ENCODE measurements around the gene MAPK14. TPM values are rescaled to one million over a fixed set of nuclear protein-coding genes. Genes with fewer than 3 reads are reported as not detected.

Gene MAPK14
- total and polyA plus RNA-seq, 2 of the 4 experiments (the other 2 are of a cell fraction) = 28.4 to 74.4 TPM

DNA sequence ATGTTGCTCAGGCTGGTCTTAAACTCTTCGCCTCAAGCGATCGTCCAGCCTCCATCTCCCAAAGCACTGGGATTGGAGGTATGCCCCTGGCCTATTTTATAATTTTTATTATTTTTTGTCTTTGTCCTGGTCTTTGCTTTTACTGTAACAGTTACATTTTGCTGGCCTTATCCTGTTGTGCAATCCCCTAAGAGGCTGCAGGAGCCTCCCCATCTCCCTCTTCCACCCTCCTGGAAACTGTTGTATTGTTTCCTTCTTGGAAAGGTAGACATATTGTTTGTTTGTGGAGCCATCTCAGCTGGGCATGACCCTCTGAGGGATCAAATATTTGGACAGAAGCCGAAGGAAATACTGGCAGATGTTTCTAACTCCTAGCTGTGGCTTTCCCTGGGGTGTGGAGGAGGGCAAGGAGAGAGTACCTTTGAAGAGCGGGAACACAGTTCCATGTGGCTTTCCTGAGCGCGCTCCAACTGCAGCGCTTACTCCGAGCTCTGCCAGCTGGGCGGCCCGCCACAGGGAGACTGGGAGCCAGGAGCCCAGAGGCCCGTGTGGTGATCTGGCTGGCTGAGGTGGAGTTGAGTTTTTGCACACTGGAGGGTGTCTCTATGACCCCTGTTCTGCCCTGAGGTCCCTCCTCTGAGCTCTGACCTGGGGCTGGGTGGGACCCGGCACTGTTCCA, 107.6 kb downstream of the MAPK14 start:
- no peak for ATAC-seq (ENCODE audit: low read depth)
- H3K56ac ChIP-seq (ENCODE audit: extremely low read depth, insufficient read depth, low read length) = no peak overlapping the region
- no peak overlapping the region for H3K4me2 ChIP-seq (ENCODE audit: low read depth, low read length)
- H3K9me3 ChIP-seq (ENCODE audit: control insufficient read depth, insufficient read depth, low read length) = no peaks in the 10 kb centered on the region
- H3K18ac ChIP-seq (ENCODE audit: low read depth, low read length) = no peak overlapping the region
- POLR2A ChIA-PET (ENCODE audit: unreplicated experiment) = no interaction called here
- H3K27ac ChIP-seq (ENCODE audit: insufficient read depth, low read length) = no peak overlapping the region
- no peak overlapping the region for H2BK5ac ChIP-seq (ENCODE audit: low read depth, low read length, poor library complexity, severe bottlenecking)
- H2BK15ac ChIP-seq (ENCODE audit: low read depth, low read length) = no peak overlapping the region
- in situ Hi-C loops (cut with MboI; ENCODE audit: low sequenced_read_pairs) = no loop called here
- no peak overlapping the region for H2BK20ac ChIP-seq (ENCODE audit: low read depth, low read length)
- CTCF ChIA-PET = no interaction called here
- no peak overlapping the region for H2BK120ac ChIP-seq (ENCODE audit: low read depth, low read length)
- DNase-seq = no peak
- intact Hi-C loops (cut with micrococcal nuclease) = no loop called here
- H3K79me1 ChIP-seq (ENCODE audit: low read depth in 1 of 2, low read length in 2 of 2) = peaks cover 0 to 5% of the 10 kb centered on the region in 2 experiments; a peak in 1 of 4 replicates
- WGBS, 2 experiments (ENCODE audit: extremely low coverage in 2 of 2, insufficient read length in 1 of 2) = 55% methylated on average over 1 of the region's 13 CpGs; no CpG with 5 or more reads in 1 of the 2 experiments
- no peak overlapping the region for H3K23ac ChIP-seq (ENCODE audit: low read depth, low read length)
- no peak overlapping the region for H4K5ac ChIP-seq (ENCODE audit: low read depth, low read length)
- BruUV-seq (replicated peaks) = no TSS peak
- no peak overlapping the region for H3K9ac ChIP-seq (ENCODE audit: low read depth, low read length)
- no peak overlapping the region for H2AK5ac ChIP-seq (ENCODE audit: low read depth, low read length)
- peaks cover 12% of the 10 kb centered on the region; the same call in 1 of the 2 replicates for H3K9me1 ChIP-seq (ENCODE audit: insufficient read depth, low read length)
- H3K4ac ChIP-seq (ENCODE audit: low read depth, low read length) = no peak overlapping the region
- no peak overlapping the region for H2AK9ac ChIP-seq (replicated peaks; ENCODE audit: low read depth, low read length, poor library complexity)
- no peak overlapping the region for H4K91ac ChIP-seq (ENCODE audit: insufficient read depth, low read depth, low read length)
- no peak overlapping the region for H3K14ac ChIP-seq (replicated peaks; ENCODE audit: low read depth, low read length)
- no peak overlapping the region for H4K8ac ChIP-seq (ENCODE audit: low read depth in 2 of 2, low read length in 2 of 2)
- dilution Hi-C loops (cut with HindIII; ENCODE audit: low sequenced_read_pairs, unreplicated experiment) = no loop called here
- peaks cover 4% of the 10 kb centered on the region for H3K36me3 ChIP-seq (ENCODE audit: control insufficient read depth, insufficient read depth, low read length)
- no peaks in the 10 kb centered on the region for H4K20me1 ChIP-seq (ENCODE audit: insufficient read depth, low read length)
- TF ChIP-seq CEBPB (IDR thresholded peaks at IDR 0.05; ENCODE audit: low read depth, low read length) (peak; percentile 56; the same call in 1 of the 2 replicates), RFX5 (IDR thresholded peaks at IDR 0.05; ENCODE audit: low read depth, low read length) (no peak), FOS (IDR thresholded peaks at IDR 0.05; ENCODE audit: low read depth, low read length) (no peak)
- no peak overlapping the region for H3K4me3 ChIP-seq (ENCODE audit: insufficient read depth, low read depth, low read length)
- no peak overlapping the region for H2AFZ ChIP-seq (replicated peaks; ENCODE audit: low read length, poor library complexity)
- peaks cover 19% of the 10 kb centered on the region for H3K4me1 ChIP-seq (ENCODE audit: control insufficient read depth, insufficient read depth, low read length)
- no peaks in the 10 kb centered on the region for H3K27me3 ChIP-seq (ENCODE audit: control insufficient read depth, insufficient read depth, low read length)
